H9 (cell line): ENCODE results near the gene PEX14. TPM values are rescaled to one million over a fixed set of nuclear protein-coding genes. Genes with fewer than 3 reads are reported as not detected.

ENCODE experiments used
- DNase-seq: peaks from one replicate; pipeline ENCODE4 v3.0.0-alpha.2; 2017
- H2AFZ ChIP-seq: one replicate; pipeline ENCODE4 v1.6.1; 2013; ENCODE audit warnings: mild to moderate bottlenecking, low read length, control low read depth, moderate library complexity
- H2AK5ac ChIP-seq: 2 replicates; pipeline ENCODE4 v1.6.1; 2013; ENCODE audit warnings: low read length, control low read depth, mixed read lengths; ENCODE audit not compliant: insufficient read length
- H2BK120ac ChIP-seq: one replicate; pipeline ENCODE4 v1.6.1; 2013; ENCODE audit warnings: low read depth, mild to moderate bottlenecking, low read length, control low read depth, inconsistent platforms; ENCODE audit not compliant: poor library complexity, severe bottlenecking
- H2BK12ac ChIP-seq: 2 replicates; pipeline ENCODE4 v1.6.1; 2013; ENCODE audit warnings: low read length, control low read depth, mixed read lengths, low read depth; ENCODE audit not compliant: insufficient read length
- H2BK15ac ChIP-seq: 2 replicates; pipeline ENCODE4 v1.6.1; 2013; ENCODE audit warnings: low read depth, low read length, control low read depth
- H2BK20ac ChIP-seq: one replicate; pipeline ENCODE4 v1.6.1; 2013; ENCODE audit warnings: low read depth, mild to moderate bottlenecking, low read length, control low read depth, inconsistent platforms; ENCODE audit not compliant: poor library complexity, severe bottlenecking
- H2BK5ac ChIP-seq: 2 replicates; pipeline ENCODE4 v1.6.1; 2013; ENCODE audit warnings: low read length, control low read depth, mixed read lengths; ENCODE audit not compliant: insufficient read length
- H3K14ac ChIP-seq: 2 replicates; pipeline ENCODE4 v1.6.1; 2013; ENCODE audit warnings: low read length, control low read depth; ENCODE audit not compliant: insufficient read depth
- H3K18ac ChIP-seq: 2 replicates; pipeline ENCODE4 v1.6.1; 2013; ENCODE audit warnings: low read depth, mild to moderate bottlenecking, mixed read lengths, low read length, control low read depth; ENCODE audit not compliant: insufficient read length
- H3K23ac ChIP-seq: 2 replicates; pipeline ENCODE4 v1.6.1; 2013; ENCODE audit warnings: low read length, control low read depth, mixed read lengths, low read depth; ENCODE audit not compliant: insufficient read length
- H3K23me2 ChIP-seq: 2 replicates; pipeline ENCODE4 v1.6.1; 2013; ENCODE audit warnings: low read depth, mild to moderate bottlenecking, mixed read lengths, low read length, control low read depth; ENCODE audit not compliant: insufficient read length, poor library complexity, severe bottlenecking
- H3K27ac ChIP-seq: 2 replicates; pipeline ENCODE4 v1.5.1; 2013; ENCODE audit warnings: low read length, control low read depth, mixed read lengths, low read depth; ENCODE audit not compliant: insufficient read length
- H3K27me3 ChIP-seq: 2 replicates; pipeline ENCODE4 v1.6.1; 2013; ENCODE audit warnings: low read length, control low read depth, inconsistent platforms; ENCODE audit not compliant: insufficient read depth
- H3K4ac ChIP-seq: 2 replicates; pipeline ENCODE4 v1.6.1; 2013; ENCODE audit warnings: low read depth, mild to moderate bottlenecking, control low read depth, inconsistent platforms, low read length, moderate library complexity
- H3K4me1 ChIP-seq: 2 replicates; pipeline ENCODE4 v1.6.1; 2013; ENCODE audit warnings: low read length, control low read depth, inconsistent platforms; ENCODE audit not compliant: insufficient read depth
- H3K4me2 ChIP-seq: 2 replicates; pipeline ENCODE4 v1.6.1; 2013; ENCODE audit warnings: low read length, control low read depth, mixed read lengths; ENCODE audit not compliant: insufficient read length, insufficient read depth
- H3K56ac ChIP-seq: 2 replicates; pipeline ENCODE4 v1.6.1; 2013; ENCODE audit warnings: low read depth, mild to moderate bottlenecking, mixed read lengths, low read length, control low read depth; ENCODE audit not compliant: insufficient read length
- H3K79me1 ChIP-seq: 2 replicates; pipeline ENCODE4 v1.6.1; 2013; ENCODE audit warnings: low read depth, mild to moderate bottlenecking, moderate library complexity, low read length, control low read depth, inconsistent platforms; ENCODE audit not compliant: insufficient read depth, poor library complexity, severe bottlenecking
- H3K79me2 ChIP-seq: 2 replicates; pipeline ENCODE4 v1.6.1; 2013; ENCODE audit warnings: low read length, control low read depth, inconsistent platforms; ENCODE audit not compliant: insufficient read depth
- H3K9ac ChIP-seq: 2 replicates; pipeline ENCODE4 v1.6.1; 2013; ENCODE audit warnings: low read length, control low read depth, mixed read lengths; ENCODE audit not compliant: insufficient read length; ENCODE audit errors: extremely low read depth
- H3K9me3 ChIP-seq: one replicate; pipeline ENCODE4 v1.6.1; 2013; ENCODE audit warnings: low read depth, low read length, inconsistent platforms; ENCODE audit not compliant: control insufficient read depth
- H3T11ph ChIP-seq: one replicate; pipeline ENCODE4 v1.6.1; 2013; ENCODE audit warnings: mild to moderate bottlenecking, low read length, control low read depth, inconsistent platforms
- H4K20me1 ChIP-seq: one replicate; pipeline ENCODE4 v1.6.1; 2013; ENCODE audit not compliant: control insufficient read depth, insufficient read length, insufficient read depth
- H4K5ac ChIP-seq: 2 replicates; pipeline ENCODE4 v1.6.1; 2013; ENCODE audit warnings: low read depth, mild to moderate bottlenecking, mixed read lengths, low read length, control low read depth; ENCODE audit not compliant: insufficient read length
- H4K8ac ChIP-seq: replicated peaks from 2 replicates; pipeline ENCODE4 v1.6.1; 2013; ENCODE audit warnings: low read length, control low read depth, mixed read lengths, low read depth; ENCODE audit not compliant: insufficient read length
- H4K91ac ChIP-seq: 2 replicates; pipeline ENCODE4 v1.6.1; 2013; ENCODE audit warnings: low read depth, mild to moderate bottlenecking, moderate library complexity, mixed read lengths, low read length, control low read depth; ENCODE audit not compliant: insufficient read length
- H3K27ac Mint-ChIP-seq, 3 experiments: 2 replicates in 2 of 3; 3 replicates in 1 of 3; pipeline ENCODE4 v1.8.0; 2020 to 2021; ENCODE audit warnings: mixed read lengths in 3 of 3, mild to moderate bottlenecking in 1 of 3, moderate library complexity in 1 of 3
- H3K27me3 Mint-ChIP-seq: 2 replicates; pipeline ENCODE4 v1.8.0; 2021; ENCODE audit warnings: low read depth, mild to moderate bottlenecking, moderate library complexity, mixed read lengths
- H3K36me3 Mint-ChIP-seq, 3 experiments: 2 replicates in 2 of 3; 3 replicates in 1 of 3; pipeline ENCODE4 v1.8.0; 2020 to 2021; ENCODE audit warnings: low read depth in 3 of 3, mixed read lengths in 3 of 3; ENCODE audit not compliant: insufficient read depth in 1 of 3
- H3K4me1 Mint-ChIP-seq, 2 experiments: 2 replicates each; pipeline ENCODE4 v1.8.0; 2020; ENCODE audit warnings: mixed read lengths in 2 of 2
- H3K4me3 Mint-ChIP-seq, 2 experiments: 2 replicates in 1 of 2; 3 replicates in 1 of 2; pipeline ENCODE4 v1.8.0; 2020 to 2021; ENCODE audit warnings: mild to moderate bottlenecking in 2 of 2, mixed read lengths in 2 of 2, moderate library complexity in 1 of 2
- H3K9me3 Mint-ChIP-seq, 2 experiments: 2 replicates in 1 of 2; 3 replicates in 1 of 2; pipeline ENCODE4 v1.8.0; 2020; ENCODE audit warnings: mild to moderate bottlenecking in 2 of 2, mixed read lengths in 2 of 2, moderate library complexity in 1 of 2
- CTCF ChIP-seq: fragments of 200-600 bp; sonication (generic); conservative IDR thresholded peaks from 3 replicates; pipeline ENCODE4 v1.8.0; 2021; ENCODE audit warnings: antibody characterized with exemption, mild to moderate bottlenecking
- WGBS: extraction: QIAGEN DNeasy Blood & Tissue Kit; methylation state at CpG from one replicate; pipeline ENCODE4 v1.1.7; 2013; ENCODE audit warnings: missing lambda C conversion rate, low lambda C conversion rate, mixed read lengths; ENCODE audit not compliant: insufficient read length; ENCODE audit errors: extremely low coverage; 5-methylcytosine and 5-hydroxymethylcytosine counted together
- total RNA-seq: library from RNA; stranded (reverse); gene quantifications from 2 replicates; pipeline ENCODE4 v1.2.1, GENCODE V29; 2021

PEX14 gene
- total RNA-seq, 1 experiment from 2014 or later = 23.9 TPM

- WGBS = no CpG with 5 or more reads among the region's 18 CpGs
- H3K23me2 ChIP-seq = no peaks in the 10 kb centered on the region
- H4K91ac ChIP-seq = no peak overlapping the region
- H3K36me3 Mint-ChIP-seq = peaks cover 0 to 6% (median 6%) of the 10 kb centered on the region in 3 experiments; a peak in 1 of 7 replicates
- H3K23ac ChIP-seq = no peak overlapping the region
- no peak overlapping the region for H3T11ph ChIP-seq
- H4K5ac ChIP-seq = no peak overlapping the region
- no peaks in the 10 kb centered on the region for H3K27me3 Mint-ChIP-seq
- no peak overlapping the region for H2AFZ ChIP-seq
- peak overlapping the region in 2 of 3 experiments; percentile 55 to 63; a peak in 4 of 7 replicates for H3K27ac Mint-ChIP-seq
- H3K14ac ChIP-seq = no peak overlapping the region
- peak; percentile 18 for DNase-seq
- no peak overlapping the region for H3K56ac ChIP-seq
- H3K27ac ChIP-seq = no peak overlapping the region
- H3K4ac ChIP-seq = no peak overlapping the region
- no peaks in the 10 kb centered on the region for H3K79me1 ChIP-seq
- H2BK20ac ChIP-seq = no peak overlapping the region
- H2AK5ac ChIP-seq = no peak overlapping the region
- no peak overlapping the region for H3K18ac ChIP-seq
- no peaks in the 10 kb centered on the region for H3K9me3 ChIP-seq
- no peak overlapping the region for H2BK15ac ChIP-seq
- H3K9me3 Mint-ChIP-seq = no peaks in the 10 kb centered on the region
- H3K27me3 ChIP-seq = no peaks in the 10 kb centered on the region
- H3K79me2 ChIP-seq = no peaks in the 10 kb centered on the region
- TF ChIP-seq CTCF = no peak
- no peaks in the 10 kb centered on the region; the same call in 1 of the 2 replicates for H3K4me1 ChIP-seq
- H2BK12ac ChIP-seq = no peak overlapping the region
- no peak overlapping the region for H2BK120ac ChIP-seq
- no peaks in the 10 kb centered on the region for H4K20me1 ChIP-seq
- H3K4me1 Mint-ChIP-seq = peaks cover 19 to 21% of the 10 kb centered on the region in 2 experiments
- H4K8ac ChIP-seq = no peak overlapping the region
- H3K4me3 Mint-ChIP-seq = no peak overlapping the region
- H3K9ac ChIP-seq = no peak overlapping the region
- no peak overlapping the region for H3K4me2 ChIP-seq
- no peak overlapping the region for H2BK5ac ChIP-seq
Measured at GRCh38 chr1:10614377-10615225, 139.9 kb downstream of the PEX14 start.
